ENCODE results near the gene PSME4.
"Not testable (repeated sequence)": the region's sequence is repeated elsewhere in the genome, so short reads cannot be mapped to it uniquely, and the experiment has no call there.

The PSME4 gene

GRCh38 chr2:53939656-53940055 is 31.1 kb downstream of the PSME4 start:
- Mint-ChIP-seq H3K36me3 (ENCODE audit: low read depth) (peaks cover 56% of the 10 kb centered on the region), H3K9me3 (no peaks in the 10 kb centered on the region), H3K4me1 (ENCODE audit: low read depth) (peaks cover 25% of the 10 kb centered on the region), H3K27ac (no peak overlapping the region), H3K27me3 (no peaks in the 10 kb centered on the region), H3K4me3 (no peak overlapping the region)

- Mint-ChIP-seq H3K4me1 (ENCODE audit: low read depth) (peaks cover 25% of the 10 kb centered on the region), H3K27ac (no peak overlapping the region), H3K27me3 (no peaks in the 10 kb centered on the region), H3K9me3 (no peaks in the 10 kb centered on the region), H3K36me3 (ENCODE audit: low read depth) (peaks cover 59% of the 10 kb centered on the region), H3K4me3 (no peak overlapping the region)
These were observed 31.9 kb downstream of the PSME4 start for GRCh38 chr2:53938904-53939303.

- Mint-ChIP-seq H3K36me3 (ENCODE audit: low read depth) (peaks cover 77% of the 10 kb centered on the region), H3K27me3 (no peaks in the 10 kb centered on the region), H3K4me1 (ENCODE audit: low read depth) (peaks cover 11% of the 10 kb centered on the region), H3K27ac (no peak overlapping the region), H3K4me3 (no peak overlapping the region), H3K9me3 (no peaks in the 10 kb centered on the region)
These were observed 37.5 kb downstream of the PSME4 start for GRCh38 chr2:53933329-53933728.

GRCh38 chr2:53926321-53926720 is 44.5 kb downstream of the PSME4 start:
- not testable (repeated sequence) for H3K27ac Mint-ChIP-seq
- peaks cover 76% of the 10 kb centered on the region for H3K36me3 Mint-ChIP-seq (ENCODE audit: low read depth)

GRCh38 chr2:53913721-53914120 is 57.1 kb downstream of the PSME4 start:
- Mint-ChIP-seq H3K36me3 (ENCODE audit: low read depth) (peaks cover 56% of the 10 kb centered on the region), H3K27ac (peak overlapping the region; percentile 80), H3K4me1 (ENCODE audit: low read depth) (peaks cover 16% of the 10 kb centered on the region), H3K9me3 (no peaks in the 10 kb centered on the region), H3K27me3 (no peaks in the 10 kb centered on the region), H3K4me3 (no peak overlapping the region)

More at GRCh38 chr2:53926321-53926720, 44.5 kb downstream of the PSME4 start:
- not testable (repeated sequence) for H3K4me1 Mint-ChIP-seq (ENCODE audit: low read depth); H3K27me3 Mint-ChIP-seq; H3K4me3 Mint-ChIP-seq; H3K9me3 Mint-ChIP-seq

GRCh38 chr2:53911434-53912189 is 59.2 kb downstream of the PSME4 start:
- no peaks in the 10 kb centered on the region for H3K9me3 Mint-ChIP-seq
- H3K4me1 Mint-ChIP-seq (ENCODE audit: low read depth) = peaks cover 16% of the 10 kb centered on the region
- H3K27ac Mint-ChIP-seq = no peak overlapping the region
- H3K4me3 Mint-ChIP-seq = no peak overlapping the region
- peaks cover 65% of the 10 kb centered on the region for H3K36me3 Mint-ChIP-seq (ENCODE audit: low read depth)
- H3K27me3 Mint-ChIP-seq = no peaks in the 10 kb centered on the region

- H3K27me3 Mint-ChIP-seq = no peaks in the 10 kb centered on the region
- H3K4me3 Mint-ChIP-seq = no peak overlapping the region
- H3K36me3 Mint-ChIP-seq (ENCODE audit: low read depth) = peaks cover 76% of the 10 kb centered on the region
- no peaks in the 10 kb centered on the region for H3K4me1 Mint-ChIP-seq (ENCODE audit: low read depth)
- no peaks in the 10 kb centered on the region for H3K9me3 Mint-ChIP-seq
- H3K27ac Mint-ChIP-seq = no peak overlapping the region
These were observed 63.2 kb downstream of the PSME4 start for GRCh38 chr2:53907582-53907981.

- Mint-ChIP-seq H3K36me3 (ENCODE audit: low read depth) (peaks cover 75% of the 10 kb centered on the region), H3K9me3 (no peaks in the 10 kb centered on the region), H3K4me1 (ENCODE audit: low read depth) (no peaks in the 10 kb centered on the region)
These were observed 65.4 kb downstream of the PSME4 start for GRCh38 chr2:53905396-53905795.

GRCh38 chr2:53903011-53903410 is 67.8 kb downstream of the PSME4 start:
- no peaks in the 10 kb centered on the region for H3K9me3 Mint-ChIP-seq

More at GRCh38 chr2:53905396-53905795, 65.4 kb downstream of the PSME4 start:
- H3K27me3 Mint-ChIP-seq = no peaks in the 10 kb centered on the region
- no peak overlapping the region for H3K4me3 Mint-ChIP-seq
- H3K27ac Mint-ChIP-seq = no peak overlapping the region

GRCh38 chr2:53901192-53901591 is 69.6 kb downstream of the PSME4 start:
- no peak overlapping the region for H3K27ac Mint-ChIP-seq
- H3K27me3 Mint-ChIP-seq = no peaks in the 10 kb centered on the region
- no peaks in the 10 kb centered on the region for H3K9me3 Mint-ChIP-seq
- peaks cover 68% of the 10 kb centered on the region for H3K36me3 Mint-ChIP-seq (ENCODE audit: low read depth)
- H3K4me3 Mint-ChIP-seq = no peak overlapping the region
- no peaks in the 10 kb centered on the region for H3K4me1 Mint-ChIP-seq (ENCODE audit: low read depth)

More at GRCh38 chr2:53903011-53903410, 67.8 kb downstream of the PSME4 start:
- H3K27ac Mint-ChIP-seq = no peak overlapping the region
- no peaks in the 10 kb centered on the region for H3K27me3 Mint-ChIP-seq
- no peak overlapping the region for H3K4me3 Mint-ChIP-seq
- H3K36me3 Mint-ChIP-seq (ENCODE audit: low read depth) = peaks cover 69% of the 10 kb centered on the region
- no peaks in the 10 kb centered on the region for H3K4me1 Mint-ChIP-seq (ENCODE audit: low read depth)

GRCh38 chr2:53896864-53897263 is 73.9 kb downstream of the PSME4 start:
- no peaks in the 10 kb centered on the region for H3K27me3 Mint-ChIP-seq
- no peak overlapping the region for H3K27ac Mint-ChIP-seq
- H3K4me1 Mint-ChIP-seq (ENCODE audit: low read depth) = no peaks in the 10 kb centered on the region
- peaks cover 74% of the 10 kb centered on the region for H3K36me3 Mint-ChIP-seq (ENCODE audit: low read depth)
- no peaks in the 10 kb centered on the region for H3K9me3 Mint-ChIP-seq
- no peak overlapping the region for H3K4me3 Mint-ChIP-seq

- Mint-ChIP-seq H3K36me3 (ENCODE audit: low read depth) (peaks cover 81% of the 10 kb centered on the region), H3K27me3 (no peaks in the 10 kb centered on the region), H3K9me3 (no peaks in the 10 kb centered on the region), H3K4me1 (ENCODE audit: low read depth) (peaks cover 46% of the 10 kb centered on the region), H3K27ac (peak overlapping the region; percentile 71), H3K4me3 (no peak overlapping the region)
These were observed 84.2 kb downstream of the PSME4 start for GRCh38 chr2:53886406-53887280.

- H3K27ac Mint-ChIP-seq = peak overlapping the region; percentile 65
These were observed 85.9 kb downstream of the PSME4 start for GRCh38 chr2:53884883-53885282.

GRCh38 chr2:53881986-53882385 is 88.8 kb downstream of the PSME4 start:
- Mint-ChIP-seq H3K9me3 (no peaks in the 10 kb centered on the region), H3K4me1 (ENCODE audit: low read depth) (peaks cover 39% of the 10 kb centered on the region), H3K4me3 (no peak overlapping the region), H3K27ac (no peak overlapping the region), H3K27me3 (no peaks in the 10 kb centered on the region), H3K36me3 (ENCODE audit: low read depth) (peaks cover 73% of the 10 kb centered on the region)

More at GRCh38 chr2:53884883-53885282, 85.9 kb downstream of the PSME4 start:
- no peak overlapping the region for H3K4me3 Mint-ChIP-seq
- H3K4me1 Mint-ChIP-seq (ENCODE audit: low read depth) = peaks cover 50% of the 10 kb centered on the region
- no peaks in the 10 kb centered on the region for H3K9me3 Mint-ChIP-seq
- peaks cover 77% of the 10 kb centered on the region for H3K36me3 Mint-ChIP-seq (ENCODE audit: low read depth)
- no peaks in the 10 kb centered on the region for H3K27me3 Mint-ChIP-seq

GRCh38 chr2:53881360-53881759 is 89.4 kb downstream of the PSME4 start:
- H3K4me1 Mint-ChIP-seq (ENCODE audit: low read depth) = peaks cover 33% of the 10 kb centered on the region
- H3K9me3 Mint-ChIP-seq = no peaks in the 10 kb centered on the region
- no peak overlapping the region for H3K27ac Mint-ChIP-seq
- H3K36me3 Mint-ChIP-seq (ENCODE audit: low read depth) = peaks cover 67% of the 10 kb centered on the region
- no peak overlapping the region for H3K4me3 Mint-ChIP-seq
- no peaks in the 10 kb centered on the region for H3K27me3 Mint-ChIP-seq
